ENCODE measurements around the gene MAPK1.
"Not testable (repeated sequence)": the region's sequence is repeated elsewhere in the genome, so short reads cannot be mapped to it uniquely, and the experiment has no call there.

The MAPK1 gene

DNA sequence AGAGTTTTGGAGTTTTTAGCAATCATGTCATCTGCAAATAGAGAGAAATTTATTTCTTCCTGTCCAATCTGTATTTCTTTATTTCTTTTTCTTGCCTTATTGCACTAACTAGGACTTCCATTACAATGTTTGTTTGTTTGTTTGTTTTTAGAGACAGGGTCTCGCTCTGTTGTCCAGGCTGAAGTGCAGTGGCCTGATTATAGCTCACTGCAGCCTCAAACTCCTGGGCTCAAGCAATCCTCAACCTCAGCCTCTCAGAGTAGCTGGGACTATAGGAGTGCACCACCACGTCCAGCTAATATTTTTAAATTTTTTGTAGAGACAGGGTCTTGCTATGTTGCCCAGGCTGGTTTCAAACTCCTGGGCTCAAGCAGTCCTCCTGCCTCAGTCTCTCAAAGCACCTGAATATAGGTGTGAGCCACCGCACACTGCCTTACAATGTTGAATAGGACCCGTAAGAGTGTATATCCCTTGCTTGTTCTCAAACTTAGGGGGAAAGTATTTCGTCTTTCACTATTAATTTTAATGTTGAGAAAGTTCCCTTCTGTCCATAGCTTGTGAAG is 29.6 kb upstream of the MAPK1 start:
- Histone ChIP-seq H3K27me3 (ENCODE audit: insufficient read depth, low read depth, severe bottlenecking) (no peaks in the 10 kb centered on the region), H3K27ac (no peak overlapping the region), H3K36me3 (no peaks in the 10 kb centered on the region), H3K9me3 (ENCODE audit: severe bottlenecking) (no peaks in the 10 kb centered on the region), H3K4me3 (ENCODE audit: low read depth, low read length) (no peak overlapping the region)
- DNase-seq, result no peak
- TF ChIP-seq, protein P1, sequence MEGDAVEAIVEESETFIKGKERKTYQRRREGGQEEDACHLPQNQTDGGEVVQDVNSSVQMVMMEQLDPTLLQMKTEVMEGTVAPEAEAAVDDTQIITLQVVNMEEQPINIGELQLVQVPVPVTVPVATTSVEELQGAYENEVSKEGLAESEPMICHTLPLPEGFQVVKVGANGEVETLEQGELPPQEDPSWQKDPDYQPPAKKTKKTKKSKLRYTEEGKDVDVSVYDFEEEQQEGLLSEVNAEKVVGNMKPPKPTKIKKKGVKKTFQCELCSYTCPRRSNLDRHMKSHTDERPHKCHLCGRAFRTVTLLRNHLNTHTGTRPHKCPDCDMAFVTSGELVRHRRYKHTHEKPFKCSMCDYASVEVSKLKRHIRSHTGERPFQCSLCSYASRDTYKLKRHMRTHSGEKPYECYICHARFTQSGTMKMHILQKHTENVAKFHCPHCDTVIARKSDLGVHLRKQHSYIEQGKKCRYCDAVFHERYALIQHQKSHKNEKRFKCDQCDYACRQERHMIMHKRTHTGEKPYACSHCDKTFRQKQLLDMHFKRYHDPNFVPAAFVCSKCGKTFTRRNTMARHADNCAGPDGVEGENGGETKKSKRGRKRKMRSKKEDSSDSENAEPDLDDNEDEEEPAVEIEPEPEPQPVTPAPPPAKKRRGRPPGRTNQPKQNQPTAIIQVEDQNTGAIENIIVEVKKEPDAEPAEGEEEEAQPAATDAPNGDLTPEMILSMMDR (IDR thresholded peaks at IDR 0.05; ENCODE audit: low read depth, low read length), result no peak

DNA sequence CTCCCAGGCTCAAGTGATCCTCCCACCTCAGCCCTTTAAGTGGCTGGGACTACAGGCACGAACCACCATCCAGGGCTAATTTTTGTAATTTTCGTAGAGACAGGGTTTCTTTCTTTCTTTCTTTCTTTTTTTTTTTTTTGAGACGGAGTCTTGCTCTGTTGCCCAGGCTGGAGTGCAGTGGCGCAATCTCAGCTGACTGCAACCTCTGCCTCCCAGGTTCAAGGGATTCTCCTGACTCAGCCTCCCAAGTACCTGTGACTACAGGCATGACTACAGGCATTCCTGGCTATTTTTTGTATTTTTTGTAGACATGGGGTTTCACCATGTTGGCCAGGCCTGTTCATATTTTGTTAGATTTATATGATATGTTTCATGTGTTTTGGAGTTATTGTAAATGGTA is 28.8 kb upstream of the MAPK1 start:
- H3K27me3 ChIP-seq (ENCODE audit: insufficient read depth, low read depth, severe bottlenecking); DNase-seq; H3K4me3 ChIP-seq (ENCODE audit: low read depth, low read length); H3K36me3 ChIP-seq; H3K27ac ChIP-seq; H3K9me3 ChIP-seq (ENCODE audit: severe bottlenecking): not testable (repeated sequence)

DNA sequence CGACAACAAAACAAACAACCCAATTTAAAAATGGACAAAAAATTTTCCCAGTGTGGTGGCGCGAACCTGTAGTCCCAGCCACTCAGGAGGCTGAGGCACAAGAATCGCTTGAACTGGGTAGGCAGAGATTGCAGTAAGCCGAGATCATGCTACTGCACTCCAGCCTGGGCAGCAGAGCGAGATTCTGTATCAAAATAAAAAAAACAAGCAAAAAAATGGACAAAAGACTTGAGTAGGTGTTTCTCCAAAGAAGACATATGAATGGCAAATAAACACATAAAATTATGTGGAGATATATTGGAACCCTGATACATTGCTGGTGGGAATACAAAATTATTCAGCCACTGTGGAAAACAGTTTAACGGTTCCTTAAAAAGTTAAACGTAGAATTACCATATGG is 27.4 kb upstream of the MAPK1 start:
- no peak overlapping the region for H3K4me3 ChIP-seq (ENCODE audit: low read depth, low read length)
- H3K9me3 ChIP-seq (ENCODE audit: severe bottlenecking), result no peaks in the 10 kb centered on the region
- TF ChIP-seq, protein P1 (IDR thresholded peaks at IDR 0.05; ENCODE audit: low read depth, low read length), result no peak
- no peak for DNase-seq
- H3K36me3 ChIP-seq, result no peaks in the 10 kb centered on the region
- no peaks in the 10 kb centered on the region for H3K27me3 ChIP-seq (ENCODE audit: insufficient read depth, low read depth, severe bottlenecking)
- H3K27ac ChIP-seq, result no peak overlapping the region

DNA sequence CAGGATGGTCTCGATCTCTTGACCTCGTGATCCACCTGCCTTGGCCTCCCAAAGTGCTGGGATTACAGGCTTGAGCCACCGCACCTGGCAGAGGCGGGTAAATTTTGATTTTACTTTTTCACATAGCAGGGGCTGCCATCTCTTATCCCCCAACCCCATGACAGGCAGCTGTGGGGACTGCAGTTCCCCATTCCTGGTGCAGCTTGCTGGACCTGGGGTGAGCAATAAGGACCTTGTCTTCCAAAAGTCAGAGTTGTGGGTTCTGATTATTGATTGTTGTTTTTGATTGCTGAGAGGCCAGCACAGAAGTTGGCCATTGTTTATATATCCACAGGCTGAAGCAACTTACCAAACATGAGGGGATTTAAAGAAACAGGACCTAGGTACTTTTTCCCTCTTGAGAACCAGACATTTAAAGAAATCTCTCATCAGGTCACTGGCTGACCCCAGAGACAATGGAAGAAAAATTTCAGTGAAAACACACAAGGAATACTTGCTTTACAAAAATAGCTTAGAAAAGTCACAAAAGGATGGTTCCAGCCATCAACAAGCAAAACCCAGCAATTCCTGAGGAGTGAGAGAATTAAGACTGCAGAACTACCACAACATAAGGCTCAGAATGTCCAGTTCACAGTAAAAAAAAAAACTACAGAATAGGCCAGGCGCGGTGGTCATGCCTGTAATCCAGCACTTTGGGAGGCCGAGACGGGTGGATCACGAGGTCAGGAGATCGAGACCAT is 22.0 kb upstream of the MAPK1 start:
- no peak overlapping the region for H3K27ac ChIP-seq
- no peak for DNase-seq
- H3K27me3 ChIP-seq (ENCODE audit: insufficient read depth, low read depth, severe bottlenecking), result no peaks in the 10 kb centered on the region
- no peaks in the 10 kb centered on the region for H3K36me3 ChIP-seq
- no peak overlapping the region for H3K4me3 ChIP-seq (ENCODE audit: low read depth, low read length)
- H3K9me3 ChIP-seq (ENCODE audit: severe bottlenecking), result no peaks in the 10 kb centered on the region
- TF ChIP-seq, protein P1 (IDR thresholded peaks at IDR 0.05; ENCODE audit: low read depth, low read length), result no peak

DNA sequence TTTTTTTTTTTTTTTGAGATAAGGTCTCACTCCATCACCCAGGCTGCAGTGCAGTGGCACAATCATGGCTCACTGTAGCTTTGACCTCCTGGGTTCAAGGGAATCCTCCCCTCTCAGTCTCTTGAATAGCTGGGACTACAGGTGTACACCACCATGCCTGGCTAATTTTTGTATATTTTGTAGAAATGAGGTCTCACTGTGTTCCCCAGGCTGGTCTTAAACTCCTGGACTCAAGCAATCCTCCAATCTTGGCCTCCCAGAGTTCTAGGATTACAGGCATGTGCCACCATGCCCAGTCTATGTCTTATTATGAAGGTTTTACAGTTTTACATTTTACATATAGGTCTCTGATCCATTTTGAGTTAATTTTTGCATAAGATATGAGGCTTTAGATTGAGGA is 20.4 kb upstream of the MAPK1 start:
- Histone ChIP-seq H3K27ac (no peak overlapping the region), H3K27me3 (ENCODE audit: insufficient read depth, low read depth, severe bottlenecking) (no peaks in the 10 kb centered on the region), H3K36me3 (no peaks in the 10 kb centered on the region), H3K4me3 (ENCODE audit: low read depth, low read length) (no peak overlapping the region), H3K9me3 (ENCODE audit: severe bottlenecking) (no peaks in the 10 kb centered on the region)
- TF ChIP-seq, protein P1 (IDR thresholded peaks at IDR 0.05; ENCODE audit: low read depth, low read length), result no peak
- DNase-seq, result no peak

DNA sequence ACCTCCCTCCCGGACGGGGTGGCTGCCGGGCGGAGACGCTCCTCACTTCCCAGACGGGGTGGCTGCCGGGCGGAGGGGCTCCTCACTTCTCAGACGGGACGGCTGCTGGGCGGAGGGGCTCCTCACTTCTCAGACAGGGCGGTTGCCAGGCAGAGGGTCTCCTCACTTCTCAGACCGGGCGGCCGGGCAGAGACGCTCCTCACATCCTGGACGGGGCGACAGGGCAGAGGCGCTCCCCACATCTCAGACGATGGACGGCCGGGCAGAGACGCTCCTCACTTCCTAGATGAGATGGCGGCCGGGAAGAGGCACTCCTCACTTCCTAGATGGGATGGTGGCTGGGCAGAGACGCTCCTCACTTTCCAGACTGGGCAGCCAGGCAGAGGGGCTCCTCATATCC is 16.5 kb upstream of the MAPK1 start:
- not testable (repeated sequence) for H3K27ac ChIP-seq; DNase-seq; H3K36me3 ChIP-seq; H3K9me3 ChIP-seq (ENCODE audit: severe bottlenecking); H3K4me3 ChIP-seq (ENCODE audit: low read depth, low read length); H3K27me3 ChIP-seq (ENCODE audit: insufficient read depth, low read depth, severe bottlenecking)

DNA sequence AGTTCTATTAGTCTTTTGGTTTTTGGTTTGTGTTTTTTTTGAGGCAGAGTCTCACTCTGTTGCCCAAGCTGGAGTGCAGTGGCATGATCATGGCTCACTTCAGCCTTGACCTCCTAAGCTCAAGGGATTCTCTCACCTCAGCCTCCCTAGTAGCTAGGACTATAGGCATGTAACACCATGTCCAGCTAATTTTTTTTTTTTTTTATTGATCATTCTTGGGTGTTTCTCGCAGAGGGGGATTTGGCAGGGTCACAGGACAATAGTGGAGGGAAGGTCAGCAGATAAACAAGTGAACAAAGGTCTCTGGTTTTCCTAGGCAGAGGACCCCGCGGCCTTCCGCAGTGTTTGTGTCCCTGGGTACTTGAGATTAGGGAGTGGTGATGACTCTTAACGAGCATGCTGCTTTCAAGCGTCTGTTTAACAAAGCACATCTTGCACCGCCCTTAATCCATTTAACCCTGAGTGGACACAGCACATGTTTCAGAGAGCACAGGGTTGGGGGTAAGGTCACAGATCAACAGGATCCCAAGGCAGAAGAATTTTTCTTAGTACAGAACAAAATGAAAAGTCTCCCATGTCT is 15.4 kb upstream of the MAPK1 start:
- H3K27me3 ChIP-seq (ENCODE audit: insufficient read depth, low read depth, severe bottlenecking); H3K9me3 ChIP-seq (ENCODE audit: severe bottlenecking); H3K36me3 ChIP-seq; H3K4me3 ChIP-seq (ENCODE audit: low read depth, low read length); DNase-seq; H3K27ac ChIP-seq: not testable (repeated sequence)
